ENCODE results near the gene NKTR. TPM values are rescaled to one million over a fixed set of nuclear protein-coding genes. Genes with fewer than 3 reads are reported as not detected.
A peak's percentile ranks its signal among the peaks of the same experiment; 100 is the strongest.

Gene NKTR
- total and polyA plus RNA-seq, 2 of the 13 experiments (the other 11 are each of a cell fraction or from before 2014, with no cell fraction given), result 41.3 to 59.6 TPM

DNA sequence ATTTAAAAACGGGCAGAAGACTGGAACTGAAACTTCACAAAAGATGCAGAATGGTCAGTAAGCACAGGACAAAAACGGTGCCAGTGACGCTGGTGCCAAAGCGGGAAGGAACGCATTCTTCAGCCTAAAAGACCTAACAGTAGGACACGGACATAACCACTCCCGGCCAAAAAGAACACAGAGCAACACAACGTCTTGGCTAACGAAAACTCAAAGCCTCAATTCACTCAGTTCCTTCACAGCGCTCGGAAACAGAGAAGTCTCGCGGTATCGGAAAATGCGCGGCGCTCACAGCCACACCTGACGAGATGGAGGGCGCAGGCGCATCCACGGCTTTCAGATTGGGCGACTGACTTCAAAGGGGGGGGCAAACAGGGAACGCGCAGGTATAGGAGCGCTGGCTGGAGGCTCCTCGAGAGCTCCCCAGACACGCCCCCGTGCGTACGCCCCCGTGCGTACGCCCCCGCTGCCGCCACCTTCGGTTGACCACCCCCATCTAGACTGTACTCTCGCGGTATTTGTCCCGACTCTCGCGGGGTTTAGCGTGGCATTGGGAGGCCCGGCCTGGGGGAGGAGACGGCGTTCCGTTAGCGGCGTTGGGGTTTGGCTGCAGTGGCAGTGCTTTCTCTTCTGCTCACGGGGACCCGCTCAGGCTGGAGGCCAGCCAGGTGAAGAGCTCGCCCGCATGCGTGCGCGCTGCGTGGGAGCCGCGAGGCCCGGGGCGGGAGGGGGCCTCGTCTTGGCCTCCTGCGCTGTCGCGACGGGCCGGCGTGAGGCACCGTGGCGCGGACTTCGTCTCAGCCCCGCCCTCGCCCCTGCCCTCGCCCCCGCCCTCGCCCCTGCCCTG lies at the start of gene NKTR (continued):
- no peak for TF ChIP-seq SRF (IDR thresholded peaks at IDR 0.05; ENCODE audit: low read depth, low read length)
- no peak for TF ChIP-seq KDM1A (CRISPR knock-in tag; IDR thresholded peaks at IDR 0.05)
- peak; percentile 40; the same call in 1 of the 2 replicates for TF ChIP-seq CREM (IDR thresholded peaks at IDR 0.05)
- TF ChIP-seq CREM (CRISPR knock-in tag; IDR thresholded peaks at IDR 0.05), result no peak
- TF ChIP-seq ATAD3A (CRISPR knock-in tag; IDR thresholded peaks at IDR 0.05), result no peak; the same call in 1 of the 2 replicates
- TF ChIP-seq, protein P1, sequence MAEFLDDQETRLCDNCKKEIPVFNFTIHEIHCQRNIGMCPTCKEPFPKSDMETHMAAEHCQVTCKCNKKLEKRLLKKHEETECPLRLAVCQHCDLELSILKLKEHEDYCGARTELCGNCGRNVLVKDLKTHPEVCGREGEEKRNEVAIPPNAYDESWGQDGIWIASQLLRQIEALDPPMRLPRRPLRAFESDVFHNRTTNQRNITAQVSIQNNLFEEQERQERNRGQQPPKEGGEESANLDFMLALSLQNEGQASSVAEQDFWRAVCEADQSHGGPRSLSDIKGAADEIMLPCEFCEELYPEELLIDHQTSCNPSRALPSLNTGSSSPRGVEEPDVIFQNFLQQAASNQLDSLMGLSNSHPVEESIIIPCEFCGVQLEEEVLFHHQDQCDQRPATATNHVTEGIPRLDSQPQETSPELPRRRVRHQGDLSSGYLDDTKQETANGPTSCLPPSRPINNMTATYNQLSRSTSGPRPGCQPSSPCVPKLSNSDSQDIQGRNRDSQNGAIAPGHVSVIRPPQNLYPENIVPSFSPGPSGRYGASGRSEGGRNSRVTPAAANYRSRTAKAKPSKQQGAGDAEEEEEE (CRISPR knock-in tag; IDR thresholded peaks at IDR 0.05; ENCODE audit: borderline replicate concordance), result no peak; the same call in 1 of the 2 replicates
- TF ChIP-seq DMAP1 (CRISPR knock-in tag; IDR thresholded peaks at IDR 0.05), result peak; percentile 95
- TF ChIP-seq ZNF24 (IDR thresholded peaks at IDR 0.05), result no peak
- TF ChIP-seq SKI (IDR thresholded peaks at IDR 0.05; ENCODE audit: partially characterized antibody), result peak; percentile 58
- TF ChIP-seq RFX3 (CRISPR knock-in tag; IDR thresholded peaks at IDR 0.05), result no peak
- TF ChIP-seq TRIM24 (CRISPR knock-in tag; IDR thresholded peaks at IDR 0.05), result no peak
- 0 out of 2 replicates have a peak, but pooled peaks have one; percentile 11 for TF ChIP-seq CAMTA2 (CRISPR knock-in tag; IDR thresholded peaks at IDR 0.05; ENCODE audit: borderline replicate concordance)
- TF ChIP-seq PAF1 (CRISPR knock-in tag; IDR thresholded peaks at IDR 0.05), result no peak
- TF ChIP-seq ZNF614 (CRISPR knock-in tag; IDR thresholded peaks at IDR 0.05; ENCODE audit: borderline replicate concordance), result peak; percentile 64; the same call in 1 of the 2 replicates
- TF ChIP-seq ZNF605 (CRISPR knock-in tag; IDR thresholded peaks at IDR 0.05), result peak; percentile 35; the same call in 1 of the 2 replicates
- TF ChIP-seq ZNF484 (CRISPR knock-in tag; IDR thresholded peaks at IDR 0.05; ENCODE audit: borderline replicate concordance, low read depth), result no peak
- TF ChIP-seq KAT7 (CRISPR knock-in tag; IDR thresholded peaks at IDR 0.05; ENCODE audit: borderline replicate concordance), result peak; percentile 88; the same call in 1 of the 2 replicates
- TF ChIP-seq THYN1 (CRISPR knock-in tag; IDR thresholded peaks at IDR 0.05; ENCODE audit: borderline replicate concordance, low read depth), result no peak
- 0 out of 2 replicates have a peak, but pooled peaks have one; percentile 62 for TF ChIP-seq RFXAP (CRISPR knock-in tag; IDR thresholded peaks at IDR 0.05; ENCODE audit: borderline replicate concordance)
- TF ChIP-seq ELF3 (CRISPR knock-in tag; IDR thresholded peaks at IDR 0.05), result peak; percentile 17; the same call in 1 of the 2 replicates
- no peak for TF ChIP-seq NR2F1 (CRISPR knock-in tag; IDR thresholded peaks at IDR 0.05)
- TF ChIP-seq ZNF333 (CRISPR knock-in tag; IDR thresholded peaks at IDR 0.05; ENCODE audit: borderline replicate concordance), result no peak
- no peak for TF ChIP-seq NCOA5 (CRISPR knock-in tag; IDR thresholded peaks at IDR 0.05)
- TF ChIP-seq ZNF446 (CRISPR knock-in tag; IDR thresholded peaks at IDR 0.05), result no peak
- TF ChIP-seq ZNF768 (CRISPR knock-in tag; IDR thresholded peaks at IDR 0.05), result peak; percentile 11; the same call in 1 of the 2 replicates
- TF ChIP-seq, protein P2, sequence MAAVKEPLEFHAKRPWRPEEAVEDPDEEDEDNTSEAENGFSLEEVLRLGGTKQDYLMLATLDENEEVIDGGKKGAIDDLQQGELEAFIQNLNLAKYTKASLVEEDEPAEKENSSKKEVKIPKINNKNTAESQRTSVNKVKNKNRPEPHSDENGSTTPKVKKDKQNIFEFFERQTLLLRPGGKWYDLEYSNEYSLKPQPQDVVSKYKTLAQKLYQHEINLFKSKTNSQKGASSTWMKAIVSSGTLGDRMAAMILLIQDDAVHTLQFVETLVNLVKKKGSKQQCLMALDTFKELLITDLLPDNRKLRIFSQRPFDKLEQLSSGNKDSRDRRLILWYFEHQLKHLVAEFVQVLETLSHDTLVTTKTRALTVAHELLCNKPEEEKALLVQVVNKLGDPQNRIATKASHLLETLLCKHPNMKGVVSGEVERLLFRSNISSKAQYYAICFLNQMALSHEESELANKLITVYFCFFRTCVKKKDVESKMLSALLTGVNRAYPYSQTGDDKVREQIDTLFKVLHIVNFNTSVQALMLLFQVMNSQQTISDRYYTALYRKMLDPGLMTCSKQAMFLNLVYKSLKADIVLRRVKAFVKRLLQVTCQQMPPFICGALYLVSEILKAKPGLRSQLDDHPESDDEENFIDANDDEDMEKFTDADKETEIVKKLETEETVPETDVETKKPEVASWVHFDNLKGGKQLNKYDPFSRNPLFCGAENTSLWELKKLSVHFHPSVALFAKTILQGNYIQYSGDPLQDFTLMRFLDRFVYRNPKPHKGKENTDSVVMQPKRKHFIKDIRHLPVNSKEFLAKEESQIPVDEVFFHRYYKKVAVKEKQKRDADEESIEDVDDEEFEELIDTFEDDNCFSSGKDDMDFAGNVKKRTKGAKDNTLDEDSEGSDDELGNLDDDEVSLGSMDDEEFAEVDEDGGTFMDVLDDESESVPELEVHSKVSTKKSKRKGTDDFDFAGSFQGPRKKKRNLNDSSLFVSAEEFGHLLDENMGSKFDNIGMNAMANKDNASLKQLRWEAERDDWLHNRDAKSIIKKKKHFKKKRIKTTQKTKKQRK (IDR thresholded peaks at IDR 0.05; ENCODE audit: low read length), result no peak
- TF ChIP-seq MYC (CRISPR knock-in tag; IDR thresholded peaks at IDR 0.05; ENCODE audit: borderline replicate concordance), result peak; percentile 72; the same call in 1 of the 2 replicates
- no peak for TF ChIP-seq ZNF766 (CRISPR knock-in tag; IDR thresholded peaks at IDR 0.05; ENCODE audit: borderline replicate concordance)
